Prostate gland (tissue), 2 donors: Measurements from ENCODE around the gene HMOX1.

Experiments used
- POLR2A ChIP-seq: fragments of 450-650 bp; IDR thresholded peaks from one replicate; pipeline ENCODE4 v1.6.1; 2016; ENCODE audit warnings: antibody characterized with exemption, mild to moderate bottlenecking
- TF ChIP-seq, protein P1 (sequence below), 4 experiments: fragments of 200-600 bp in 2 of 4; fragments of 450-650 bp in 2 of 4; sonication (generic) in 2 of 4; IDR thresholded peaks; 1 replicate in 3 of 4; 2 replicates in 1 of 4; pipeline ENCODE4 v1.5.1; 2016 to 2019; ENCODE audit warnings: antibody characterized with exemption in 4 of 4, mild to moderate bottlenecking in 2 of 4, moderate library complexity in 2 of 4

DNA sequence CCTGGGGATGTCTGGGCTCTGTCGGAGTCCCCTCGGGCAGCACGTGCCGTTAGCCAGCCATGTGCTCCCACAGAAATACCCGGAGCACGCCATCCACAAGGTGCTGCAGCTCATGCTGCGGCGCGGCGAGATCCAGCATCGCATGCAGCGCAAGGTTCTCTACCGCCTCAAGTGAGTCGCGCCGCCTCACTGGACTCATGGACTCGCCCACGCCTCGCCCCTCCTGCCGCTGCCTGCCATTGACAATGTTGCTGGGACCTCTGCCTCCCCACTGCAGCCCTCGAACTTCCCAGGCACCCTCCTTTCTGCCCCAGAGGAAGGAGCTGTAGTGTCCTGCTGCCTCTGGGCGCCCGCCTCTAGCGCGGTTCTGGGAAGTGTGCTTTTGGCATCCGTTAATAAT lies 43.2 kb downstream of the HMOX1 start:
- TF ChIP-seq, protein P1, sequence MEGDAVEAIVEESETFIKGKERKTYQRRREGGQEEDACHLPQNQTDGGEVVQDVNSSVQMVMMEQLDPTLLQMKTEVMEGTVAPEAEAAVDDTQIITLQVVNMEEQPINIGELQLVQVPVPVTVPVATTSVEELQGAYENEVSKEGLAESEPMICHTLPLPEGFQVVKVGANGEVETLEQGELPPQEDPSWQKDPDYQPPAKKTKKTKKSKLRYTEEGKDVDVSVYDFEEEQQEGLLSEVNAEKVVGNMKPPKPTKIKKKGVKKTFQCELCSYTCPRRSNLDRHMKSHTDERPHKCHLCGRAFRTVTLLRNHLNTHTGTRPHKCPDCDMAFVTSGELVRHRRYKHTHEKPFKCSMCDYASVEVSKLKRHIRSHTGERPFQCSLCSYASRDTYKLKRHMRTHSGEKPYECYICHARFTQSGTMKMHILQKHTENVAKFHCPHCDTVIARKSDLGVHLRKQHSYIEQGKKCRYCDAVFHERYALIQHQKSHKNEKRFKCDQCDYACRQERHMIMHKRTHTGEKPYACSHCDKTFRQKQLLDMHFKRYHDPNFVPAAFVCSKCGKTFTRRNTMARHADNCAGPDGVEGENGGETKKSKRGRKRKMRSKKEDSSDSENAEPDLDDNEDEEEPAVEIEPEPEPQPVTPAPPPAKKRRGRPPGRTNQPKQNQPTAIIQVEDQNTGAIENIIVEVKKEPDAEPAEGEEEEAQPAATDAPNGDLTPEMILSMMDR (IDR thresholded peaks at IDR 0.05): no peak
- no peak for TF ChIP-seq POLR2A
